BJ (cell line): ENCODE data around the gene SMOC2. TPM values are rescaled to one million over a fixed set of nuclear protein-coding genes. Genes with fewer than 3 reads are reported as not detected.

Experiments
- CTCF ChIA-PET: fragments of 350-600 bp; formaldehyde crosslinking; extraction: SDS; loops from one replicate; lab custom pipeline; 2021; ENCODE audit warnings: antibody characterized with exemption, inconsistent platforms; lab: Yijun Ruan, JAX
- POLR2A ChIA-PET: fragments of 300-600 bp; sonication (Branson Sonifier 250); formaldehyde crosslinking; extraction: SDS; loops from one replicate; lab custom pipeline; 2021; ENCODE audit warnings: antibody characterized with exemption; lab: Charles Lee
- DNase-seq: peaks from one replicate; pipeline ENCODE4 v3.0.0-alpha.2; 2011; ENCODE audit warnings: low read depth
- H3K27me3 ChIP-seq: 2 replicates; pipeline ENCODE4 v1.6.0; 2011; ENCODE audit warnings: low read length; ENCODE audit not compliant: control insufficient read depth, insufficient read depth
- H3K36me3 ChIP-seq: 2 replicates; pipeline ENCODE4 v1.5.1; 2011; ENCODE audit warnings: low read length; ENCODE audit not compliant: control insufficient read depth, insufficient read depth
- H3K4me3 ChIP-seq: 2 replicates; pipeline ENCODE4 v1.5.1; 2011; ENCODE audit warnings: low read depth, mild to moderate bottlenecking, control low read depth, low read length
- CTCF ChIP-seq: IDR thresholded peaks from 2 replicates; pipeline ENCODE4 v1.5.1; 2011; ENCODE audit warnings: low read depth, mild to moderate bottlenecking, control low read depth, inconsistent platforms, low read length, moderate library complexity; ENCODE audit not compliant: insufficient read depth
- polyA plus RNA-seq: library from polyadenylated mRNA; depleted of rRNA; stranded (reverse); fragments of >200 nt; gene quantifications from 2 replicates; pipeline ENCODE4 v1.2.3, GENCODE V29; 2011

Gene SMOC2
- polyA plus RNA-seq, 1 experiment = not detected

DNA sequence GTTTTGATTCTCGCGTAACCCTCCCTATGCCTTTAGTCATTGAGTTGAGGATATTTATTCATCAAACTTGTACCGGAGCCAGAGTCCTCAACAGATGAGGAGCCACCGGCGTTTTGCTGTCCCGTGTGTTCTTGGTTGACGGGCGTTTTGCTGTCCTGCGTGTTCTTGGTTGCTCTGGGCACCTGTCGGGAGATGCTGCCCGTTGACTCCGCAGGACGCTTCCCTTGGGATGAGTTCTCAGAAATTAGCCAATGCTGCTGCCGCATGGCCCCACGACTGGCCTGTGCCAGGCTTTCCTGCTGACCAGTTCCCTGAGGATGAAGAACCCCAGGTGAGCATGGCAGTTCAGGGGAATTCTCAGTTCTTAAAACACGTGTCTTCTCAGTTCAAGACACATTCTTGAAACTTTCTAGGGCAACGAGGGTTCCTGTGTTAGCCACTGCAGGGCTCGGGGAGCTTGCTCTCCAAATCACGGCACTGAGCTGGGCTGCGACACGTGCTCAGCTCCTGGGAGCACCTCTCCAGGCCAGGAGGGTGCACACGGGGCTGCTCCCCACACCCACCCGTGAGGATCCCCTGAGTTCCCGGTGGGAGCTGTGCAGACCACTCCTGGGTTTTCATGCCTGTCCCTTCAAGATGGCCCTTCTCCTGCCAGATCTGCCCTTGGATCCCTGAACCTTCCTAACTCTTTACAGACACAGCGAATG is 265.6 kb downstream of the SMOC2 start:
- Histone ChIP-seq H3K27me3 (no peaks in the 10 kb centered on the region), H3K4me3 (no peak overlapping the region), H3K36me3 (no peaks in the 10 kb centered on the region)
- no peak for DNase-seq
- ChIA-PET CTCF (no interaction called here), POLR2A (no interaction called here)
- TF ChIP-seq CTCF = no peak

DNA sequence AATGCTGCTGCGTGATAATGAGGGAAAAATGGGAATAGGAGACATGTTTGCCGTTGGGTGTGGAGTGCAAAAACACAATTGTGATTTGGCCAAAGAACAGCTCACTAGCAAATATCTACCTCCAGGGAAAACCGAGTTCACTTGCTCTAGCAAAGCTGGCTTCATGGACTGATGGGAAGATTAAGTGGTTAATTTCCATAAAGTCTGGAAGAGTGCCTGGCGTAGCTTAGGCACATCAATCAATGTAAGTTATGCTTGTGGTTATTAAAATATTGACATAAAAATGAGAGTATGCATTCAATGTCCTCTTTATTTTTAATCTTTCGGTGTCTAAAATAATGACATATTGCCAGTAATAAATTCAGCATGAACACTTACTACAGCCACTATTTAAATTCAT is 267.5 kb downstream of the SMOC2 start:
- no peak for TF ChIP-seq CTCF
- POLR2A ChIA-PET = no interaction called here
- CTCF ChIA-PET = no interaction called here

DNA sequence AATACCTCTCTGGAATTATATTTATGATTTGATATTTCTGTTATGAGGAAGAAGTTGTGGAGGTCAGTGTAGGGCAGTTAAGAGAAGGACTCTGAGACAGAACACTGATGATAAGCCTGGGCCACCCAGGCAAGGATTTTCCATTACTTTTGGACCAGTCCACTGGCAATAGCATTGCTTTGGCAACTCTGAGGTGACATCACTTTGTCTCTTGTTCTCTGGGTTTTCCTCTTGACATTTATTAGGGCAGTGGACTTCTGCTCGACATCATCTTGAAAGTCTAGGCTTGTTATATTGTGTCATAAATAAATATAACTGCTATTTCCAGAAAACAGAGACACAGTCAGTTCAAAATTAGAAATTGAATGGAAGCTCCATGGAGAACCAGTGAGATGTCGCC is 268.0 kb downstream of the SMOC2 start:
- no peak for DNase-seq
- H3K4me3 ChIP-seq = no peak overlapping the region
- POLR2A ChIA-PET = no interaction called here
- CTCF ChIA-PET = no interaction called here
- no peaks in the 10 kb centered on the region for H3K36me3 ChIP-seq
- no peaks in the 10 kb centered on the region for H3K27me3 ChIP-seq
- TF ChIP-seq CTCF = no peak

More for the DNA sequence above, 267.5 kb downstream of the SMOC2 start:
- no peak for DNase-seq
- Histone ChIP-seq H3K36me3 (no peaks in the 10 kb centered on the region), H3K27me3 (no peaks in the 10 kb centered on the region), H3K4me3 (no peak overlapping the region)

DNA sequence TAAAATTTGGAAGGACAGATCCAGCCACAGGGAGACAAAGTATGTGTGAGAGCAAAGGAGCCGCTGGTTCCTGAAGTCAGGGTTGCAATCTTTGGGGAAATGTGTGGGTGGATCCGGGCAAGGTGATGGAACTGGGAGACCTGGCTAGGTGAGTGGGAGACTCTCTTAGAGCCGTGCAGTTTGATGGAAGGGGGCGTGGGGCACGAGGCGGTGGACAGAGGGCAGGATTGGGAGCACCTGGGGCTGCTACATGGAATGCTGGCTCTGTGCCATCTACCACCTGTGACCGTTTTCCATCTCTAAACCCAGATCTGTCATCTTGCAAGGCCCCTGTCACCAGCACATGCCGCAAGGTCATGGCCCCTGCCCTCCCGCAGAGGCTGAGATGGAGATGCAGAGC is 268.4 kb downstream of the SMOC2 start:
- H3K36me3 ChIP-seq = no peaks in the 10 kb centered on the region
- POLR2A ChIA-PET = no interaction called here
- no peak overlapping the region for H3K4me3 ChIP-seq
- TF ChIP-seq CTCF = no peak
- no peak for DNase-seq
- CTCF ChIA-PET = no interaction called here
- H3K27me3 ChIP-seq = no peaks in the 10 kb centered on the region

GRCh38 chr6:168709991-168710390 is 269.0 kb downstream of the SMOC2 start:
- H3K36me3 ChIP-seq = no peaks in the 10 kb centered on the region
- ChIA-PET CTCF (no interaction called here), POLR2A (no interaction called here)
- no peak for DNase-seq
- TF ChIP-seq CTCF = no peak
- H3K27me3 ChIP-seq = no peaks in the 10 kb centered on the region
- no peak overlapping the region for H3K4me3 ChIP-seq
